HG02642 (cell line): ENCODE results near the gene SAMD4A.

ENCODE experiments used
- ATAC-seq: cut with Tn5 transposase; IDR thresholded peaks from one replicate; pipeline ENCODE4 v1.9.1; 2021; ENCODE audit warnings: mild to moderate bottlenecking; ENCODE audit not compliant: unreplicated experiment, poor library complexity

Gene SAMD4A

GRCh38 chr14:54675236-54676128 is 108.6 kb downstream of the SAMD4A start:
- ATAC-seq = no peak

DNA sequence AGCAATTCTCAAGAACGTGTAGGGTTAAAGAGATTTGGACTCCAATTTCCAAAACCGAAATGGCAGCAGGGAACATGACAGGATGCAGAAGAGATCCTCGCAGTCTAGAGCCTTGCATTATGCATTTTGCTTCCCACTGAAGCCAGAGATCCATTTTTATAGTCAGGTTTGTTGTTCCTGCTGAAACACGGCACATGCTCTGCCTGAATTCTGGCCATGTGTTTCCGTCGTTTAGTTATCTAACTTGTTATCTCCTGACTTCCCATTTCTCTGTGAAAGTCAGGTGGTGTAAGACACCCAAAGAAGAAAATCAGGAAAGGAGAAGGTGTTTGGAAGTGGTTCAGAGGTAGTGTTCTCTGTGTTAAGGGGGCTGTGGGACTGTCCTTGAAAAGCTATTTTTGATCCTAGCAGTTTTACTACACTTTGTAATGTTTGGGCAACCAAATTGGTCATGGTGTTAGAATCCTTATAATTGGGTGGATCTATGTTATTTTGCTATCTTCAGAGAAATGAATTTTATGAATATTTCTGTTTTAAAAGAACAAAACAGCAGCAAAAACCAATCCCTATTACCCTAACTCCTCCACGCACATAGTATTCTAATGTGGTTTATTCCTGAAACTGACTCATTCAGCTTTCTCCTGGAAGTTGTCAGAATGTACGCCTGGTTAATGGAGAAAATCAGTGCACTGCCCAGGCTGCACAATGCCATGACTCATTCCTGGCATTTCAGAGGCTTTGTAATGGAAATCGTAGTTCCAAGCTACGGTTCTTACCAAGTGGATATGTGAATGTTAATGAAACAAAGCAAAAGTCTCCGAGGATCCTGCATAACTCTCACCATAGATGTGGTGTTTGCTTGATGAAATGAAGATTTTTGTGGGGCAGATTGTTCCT is 110.1 kb downstream of the SAMD4A start:
- ATAC-seq = no peak

DNA sequence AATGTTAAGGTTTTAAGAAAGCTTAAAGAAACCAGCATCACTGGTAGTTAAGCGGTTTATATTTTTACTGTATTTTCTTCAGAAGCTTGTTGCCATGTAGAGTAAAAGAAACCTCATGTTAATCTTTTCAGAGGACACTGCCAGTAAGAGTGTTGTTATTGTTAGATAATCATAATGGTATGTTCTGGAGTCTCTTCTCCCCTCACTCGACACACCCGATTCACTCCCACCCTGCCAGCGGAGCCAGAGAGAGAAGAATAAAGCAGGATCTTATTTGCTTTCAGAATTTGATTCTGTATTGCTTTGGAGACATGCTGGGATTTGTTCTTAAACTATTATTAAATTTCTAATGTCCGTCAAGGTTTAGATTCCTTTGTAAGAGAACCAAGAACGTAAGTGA is 113.7 kb downstream of the SAMD4A start:
- no peak for ATAC-seq

GRCh38 chr14:54681811-54682261 is 114.9 kb downstream of the SAMD4A start:
- ATAC-seq = no peak

GRCh38 chr14:54682578-54682977 is 115.7 kb downstream of the SAMD4A start:
- no peak for ATAC-seq

- no peak for ATAC-seq
These were observed 117.2 kb downstream of the SAMD4A start for GRCh38 chr14:54683882-54684794.

GRCh38 chr14:54685286-54685845 is 118.4 kb downstream of the SAMD4A start:
- ATAC-seq = no peak

DNA sequence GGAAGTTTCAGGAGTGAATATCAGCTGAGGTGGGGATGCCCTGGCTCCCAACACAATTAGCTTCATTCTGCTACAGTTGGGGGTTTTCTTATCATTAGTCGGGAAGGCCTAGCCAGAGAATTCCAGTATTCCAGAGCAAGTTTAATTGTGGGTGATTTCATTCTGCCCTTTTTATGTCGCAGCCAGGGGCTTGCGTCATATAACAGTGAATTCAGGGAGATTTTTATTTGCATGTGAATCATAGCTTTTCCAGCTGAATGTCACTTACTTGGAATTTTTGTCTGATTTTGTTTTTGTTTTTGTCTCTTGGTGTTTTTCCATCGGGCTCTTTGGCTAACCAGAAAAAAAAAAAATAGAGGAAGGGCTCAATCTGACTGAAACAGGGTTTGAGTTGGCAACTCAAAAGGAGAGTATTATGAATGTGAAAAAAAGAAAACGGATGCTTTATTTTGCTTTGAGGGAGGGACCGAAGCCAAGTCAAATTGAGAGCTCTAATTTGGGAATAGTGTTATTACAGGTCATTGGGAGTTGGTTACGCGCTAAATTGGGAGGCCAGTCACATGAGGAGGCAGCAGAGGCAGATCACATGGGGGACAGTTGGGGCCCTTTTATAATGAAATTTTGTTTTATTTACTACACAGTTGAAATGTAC is 119.4 kb downstream of the SAMD4A start:
- ATAC-seq = no peak

DNA sequence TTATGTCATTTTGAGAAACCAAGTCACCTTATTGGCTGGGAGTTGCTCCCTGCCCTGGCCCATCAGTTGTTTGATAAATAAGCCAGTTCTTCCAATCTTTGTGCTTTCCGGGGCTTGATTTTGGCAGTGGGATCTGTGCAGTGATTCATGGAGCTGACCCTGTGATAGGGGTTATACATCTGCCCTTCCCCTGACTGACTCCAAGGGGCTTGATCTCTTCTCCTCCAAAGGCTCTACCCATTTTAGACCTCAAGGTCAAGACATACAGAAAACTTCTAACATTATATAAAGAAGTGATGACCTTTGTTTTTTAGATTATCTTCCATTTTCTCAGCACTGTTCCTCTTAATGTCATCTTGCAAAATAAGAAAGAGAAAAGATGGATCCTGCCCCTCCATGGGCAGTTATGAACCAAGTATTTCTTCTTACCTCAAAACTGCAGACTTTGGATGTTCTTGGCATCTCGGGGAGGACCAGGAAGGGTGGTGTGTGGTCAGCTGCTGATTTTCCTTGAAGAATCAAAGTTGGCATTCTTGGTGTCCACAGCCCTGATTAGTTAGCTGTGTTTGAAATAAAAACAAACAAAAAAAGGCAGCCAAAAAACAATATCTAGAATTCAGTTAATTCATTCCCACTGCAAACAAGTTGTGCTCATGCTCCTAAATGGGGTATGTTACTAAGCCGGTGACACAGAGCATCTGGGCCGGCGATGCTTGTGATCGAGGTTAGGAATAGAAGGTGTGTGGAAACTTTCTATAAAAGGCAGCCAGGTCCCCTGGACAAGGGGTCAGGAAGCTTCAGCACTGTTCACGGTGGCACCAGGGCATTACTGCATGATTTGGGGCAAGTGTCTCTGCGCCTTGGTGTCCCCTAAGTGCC is 120.2 kb downstream of the SAMD4A start:
- no peak for ATAC-seq

GRCh38 chr14:54687750-54688119 is 120.8 kb downstream of the SAMD4A start:
- ATAC-seq = no peak

- ATAC-seq = no peak
These were observed 121.3 kb downstream of the SAMD4A start for GRCh38 chr14:54688229-54688628.

DNA sequence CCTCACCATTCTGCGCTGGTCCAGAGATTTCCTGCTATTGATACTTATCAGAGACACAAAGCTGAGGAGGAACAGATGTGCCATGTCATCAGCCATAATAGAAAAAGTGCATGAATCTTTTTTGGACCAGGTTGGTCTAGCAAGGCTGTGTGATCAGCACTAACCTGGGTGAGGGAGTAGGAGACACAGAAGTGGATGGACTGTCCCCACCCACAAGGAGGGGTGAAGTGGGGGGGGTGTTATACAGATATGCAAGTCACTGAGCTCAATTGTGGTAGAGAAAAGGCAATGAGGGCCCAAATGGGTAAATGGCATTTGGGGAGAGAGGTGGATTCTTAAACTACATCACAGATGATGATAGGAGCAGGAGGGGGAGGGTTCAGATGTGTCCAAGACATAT is 123.0 kb downstream of the SAMD4A start:
- ATAC-seq = no peak

DNA sequence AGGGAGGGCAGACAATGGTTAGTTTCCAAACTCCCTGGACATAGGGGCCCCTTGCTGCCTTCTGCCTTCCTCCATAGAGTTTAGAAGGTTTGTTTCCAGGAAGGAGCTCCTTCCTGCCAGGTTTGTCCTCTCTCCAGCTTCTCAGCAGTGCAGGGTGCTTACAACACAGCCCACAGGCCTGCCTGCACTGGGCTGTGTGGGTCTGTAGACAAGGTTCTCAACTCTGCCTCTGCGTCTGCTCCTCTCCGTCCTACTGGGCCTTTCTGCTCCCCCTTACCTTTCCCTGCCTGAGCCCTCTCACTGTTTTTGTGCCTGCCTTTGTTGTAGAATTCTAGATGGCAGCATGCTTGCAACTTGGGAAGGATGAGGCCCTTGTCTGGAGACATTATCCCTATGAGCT is 124.0 kb downstream of the SAMD4A start:
- ATAC-seq = no peak

DNA sequence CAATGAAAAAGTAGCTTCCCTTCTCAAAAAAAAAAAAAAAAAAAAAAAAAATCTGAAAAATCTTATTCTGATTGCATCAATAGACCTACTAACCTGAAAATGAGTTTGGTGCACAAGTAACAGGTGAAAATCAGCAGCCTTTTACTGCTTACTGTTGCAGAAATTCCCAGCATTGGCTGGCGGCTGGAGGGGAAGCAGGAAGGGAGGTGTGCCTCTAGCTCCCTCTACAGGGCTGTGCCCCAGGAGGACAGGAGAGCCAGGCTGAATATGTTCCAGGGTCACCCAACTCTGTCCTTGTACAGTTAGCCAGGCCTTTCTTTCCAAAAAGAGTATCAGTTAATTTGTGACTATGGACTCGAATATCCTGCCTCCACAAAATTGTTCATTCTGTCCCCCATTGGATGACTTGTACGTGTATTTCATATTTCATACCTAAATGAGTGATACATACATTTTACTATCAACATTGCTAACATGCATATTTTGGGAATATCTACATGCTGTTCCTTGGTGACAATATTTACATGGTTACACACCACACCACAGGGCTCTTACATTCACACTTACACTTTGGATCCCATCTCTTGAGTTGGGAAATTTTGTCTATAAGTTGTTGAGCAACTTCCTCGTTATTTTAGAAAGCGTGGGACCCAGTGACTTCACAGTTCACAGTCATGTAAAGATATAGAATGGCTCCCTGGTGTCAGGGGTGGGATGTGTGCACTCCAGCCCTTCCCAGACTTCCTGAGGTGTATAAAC is 124.8 kb downstream of the SAMD4A start:
- ATAC-seq = peak; percentile 69

- ATAC-seq = no peak
These were observed 125.4 kb downstream of the SAMD4A start for GRCh38 chr14:54692284-54692772.

DNA sequence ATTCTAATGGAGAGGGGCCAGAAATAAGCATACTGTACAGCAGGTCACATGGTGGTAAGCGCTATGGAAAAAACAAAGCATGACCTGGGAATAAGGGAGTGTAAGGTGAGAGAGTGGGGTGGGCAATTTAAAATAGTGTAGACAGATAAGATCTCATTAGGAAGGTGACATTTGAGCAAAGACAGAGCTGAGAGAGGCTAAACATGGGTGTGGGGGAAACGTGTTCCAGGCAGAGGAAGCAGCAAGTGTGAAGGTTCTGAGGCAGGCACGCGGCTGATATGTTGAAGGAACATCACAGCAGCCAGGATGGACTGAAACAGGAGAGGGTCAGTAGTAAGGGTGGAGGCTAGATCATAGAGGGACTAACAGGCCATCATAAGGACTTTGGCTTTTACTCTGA is 126.8 kb downstream of the SAMD4A start:
- no peak for ATAC-seq

- ATAC-seq = no peak
These were observed 128.3 kb downstream of the SAMD4A start for GRCh38 chr14:54695196-54695595.

DNA sequence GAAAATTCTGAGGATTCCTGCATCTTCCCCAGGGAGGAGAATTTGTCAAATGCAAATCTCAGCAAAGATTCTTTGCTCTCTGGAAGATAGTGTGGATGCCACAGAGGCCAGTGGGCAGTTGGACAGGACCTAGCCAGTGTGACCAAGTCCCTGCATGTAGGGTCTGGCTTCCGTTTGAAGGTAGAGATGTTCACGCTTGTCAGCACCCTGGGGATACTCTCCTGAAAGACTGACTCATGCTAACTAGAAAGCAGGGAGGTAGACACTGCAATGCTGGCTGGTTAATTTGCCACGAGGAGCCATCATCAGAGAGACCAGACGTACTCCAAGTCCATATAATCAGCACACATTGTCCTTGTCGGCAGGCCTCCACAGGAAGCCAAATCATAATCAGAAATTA is 130.1 kb downstream of the SAMD4A start:
- no peak for ATAC-seq
